Endodermal cell (in vitro differentiated cells): Measurements from ENCODE around the gene C1orf174. TPM values are rescaled to one million over a fixed set of nuclear protein-coding genes. Genes with fewer than 3 reads are reported as not detected.

ENCODE experiments used
- DNase-seq: peaks from one replicate; pipeline ENCODE4 v3.0.0-alpha.2; 2017
- H3K27ac ChIP-seq: 2 replicates; pipeline ENCODE4 v1.5.1; 2013; ENCODE audit warnings: mild to moderate bottlenecking, low read depth, low read length, moderate library complexity
- H3K27me3 ChIP-seq: 2 replicates; pipeline ENCODE4 v1.6.1; 2013; ENCODE audit warnings: mild to moderate bottlenecking, low read length, moderate library complexity; ENCODE audit not compliant: insufficient read depth, control insufficient read depth, poor library complexity, severe bottlenecking
- H3K36me3 ChIP-seq: 2 replicates; pipeline ENCODE4 v1.7.0; 2013; ENCODE audit warnings: mild to moderate bottlenecking, low read length, moderate library complexity; ENCODE audit not compliant: control insufficient read depth, insufficient read depth
- H3K4me1 ChIP-seq: one replicate; pipeline ENCODE4 v1.7.0; 2013; ENCODE audit warnings: low read length; ENCODE audit not compliant: control insufficient read depth, insufficient read depth
- H3K4me3 ChIP-seq: 2 replicates; pipeline ENCODE4 v1.5.1; 2013; ENCODE audit warnings: mild to moderate bottlenecking, low read length, moderate library complexity
- H3K9ac ChIP-seq: 2 replicates; pipeline ENCODE4 v1.6.1; 2013; ENCODE audit warnings: mild to moderate bottlenecking, low read length, moderate library complexity; ENCODE audit not compliant: poor library complexity, severe bottlenecking; ENCODE audit errors: extremely low read depth
- H3K9me3 ChIP-seq: 2 replicates; pipeline ENCODE4 v1.6.1; 2013; ENCODE audit warnings: mild to moderate bottlenecking, low read length, moderate library complexity; ENCODE audit not compliant: control insufficient read depth
- H3K27ac Mint-ChIP-seq: 2 replicates; pipeline ENCODE4 v1.8.0; 2020; ENCODE audit warnings: mixed read lengths
- H3K27me3 Mint-ChIP-seq: 2 replicates; pipeline ENCODE4 v1.8.0; 2021; ENCODE audit warnings: mild to moderate bottlenecking, mixed read lengths; ENCODE audit not compliant: insufficient read depth
- H3K36me3 Mint-ChIP-seq: 2 replicates; pipeline ENCODE4 v1.8.0; 2020; ENCODE audit warnings: low read depth, mixed read lengths
- H3K4me1 Mint-ChIP-seq: 2 replicates; pipeline ENCODE4 v1.8.0; 2020; ENCODE audit warnings: mixed read lengths
- H3K4me3 Mint-ChIP-seq: 2 replicates; pipeline ENCODE4 v1.8.0; 2020; ENCODE audit warnings: mild to moderate bottlenecking, moderate library complexity, mixed read lengths
- H3K9me3 Mint-ChIP-seq: 2 replicates; pipeline ENCODE4 v1.8.0; 2020; ENCODE audit warnings: mild to moderate bottlenecking, mixed read lengths
- CTCF ChIP-seq: fragments of 200-600 bp; sonication (generic); conservative IDR thresholded peaks from 2 replicates; pipeline ENCODE4 v1.5.0; 2021; ENCODE audit warnings: antibody characterized with exemption, mild to moderate bottlenecking
- WGBS, 2 experiments: methylation state at CpG; one replicate each; pipeline versions ENCODE4 v1.1.5 to v1.1.7; 2013; ENCODE audit warnings: missing lambda C conversion rate in 2 of 2, mixed read lengths in 1 of 2; ENCODE audit not compliant: insufficient coverage in 1 of 2, insufficient read length in 1 of 2; 5-methylcytosine and 5-hydroxymethylcytosine counted together
- total RNA-seq, 2 donors: library from RNA; stranded (reverse); fragmentation: NEBNext Ultra II Directional in 1 of 2; extraction: Animal tissue kit (Norgen Biotek cat#: 25700) in 1 of 2; gene quantifications; 2 replicates in 1 of 2; 3 replicates in 1 of 2; pipeline ENCODE4 v1.2.1, GENCODE V29; 2021

The C1orf174 gene
- total RNA-seq, 2 donors from 2014 or later: 28.4 to 38.4 TPM

- no peak for DNase-seq
- no peaks in the 10 kb centered on the region for H3K4me1 ChIP-seq
- no peak overlapping the region for H3K4me3 ChIP-seq
- peaks cover 19% of the 10 kb centered on the region for H3K36me3 ChIP-seq
- Mint-ChIP-seq H3K36me3 (peaks cover 19% of the 10 kb centered on the region), H3K27me3 (no peaks in the 10 kb centered on the region), H3K4me3 (no peak overlapping the region), H3K27ac (no peak overlapping the region), H3K9me3 (no peaks in the 10 kb centered on the region), H3K4me1 (no peaks in the 10 kb centered on the region)
- H3K9me3 ChIP-seq: no peaks in the 10 kb centered on the region
- H3K27me3 ChIP-seq: no peaks in the 10 kb centered on the region
- no peak overlapping the region for H3K9ac ChIP-seq
- 83 to 89% methylated on average over 9 to 15 of the region's 15 CpGs for WGBS, 2 experiments
- no peak for TF ChIP-seq CTCF
- no peak overlapping the region for H3K27ac ChIP-seq
Measured at GRCh38 chr1:3852711-3853485, 47.2 kb downstream of the C1orf174 start.

GRCh38 chr1:3852091-3852490 lies 48.0 kb downstream of the C1orf174 start:
- TF ChIP-seq CTCF: no peak
- Histone ChIP-seq H3K27me3 (no peaks in the 10 kb centered on the region), H3K27ac (no peak overlapping the region), H3K4me3 (no peak overlapping the region), H3K4me1 (no peaks in the 10 kb centered on the region), H3K36me3 (peaks cover 27% of the 10 kb centered on the region), H3K9me3 (no peaks in the 10 kb centered on the region), H3K9ac (no peak overlapping the region)
- Mint-ChIP-seq H3K27me3 (no peaks in the 10 kb centered on the region), H3K4me1 (no peaks in the 10 kb centered on the region), H3K36me3 (peaks cover 26% of the 10 kb centered on the region), H3K27ac (no peak overlapping the region), H3K9me3 (no peaks in the 10 kb centered on the region), H3K4me3 (no peak overlapping the region)
- 91 to 93% methylated on average over 11 to 12 of the region's 12 CpGs for WGBS, 2 experiments
- DNase-seq: no peak

- Mint-ChIP-seq H3K4me3 (no peak overlapping the region), H3K36me3 (peaks cover 30% of the 10 kb centered on the region), H3K27me3 (no peaks in the 10 kb centered on the region), H3K9me3 (no peaks in the 10 kb centered on the region), H3K4me1 (peaks cover 4% of the 10 kb centered on the region), H3K27ac (no peak overlapping the region)
- no peak overlapping the region for H3K27ac ChIP-seq
- no peaks in the 10 kb centered on the region for H3K4me1 ChIP-seq
- H3K4me3 ChIP-seq: no peak overlapping the region
- DNase-seq: no peak
- H3K9me3 ChIP-seq: no peaks in the 10 kb centered on the region
- peaks cover 33% of the 10 kb centered on the region for H3K36me3 ChIP-seq
- no peak for TF ChIP-seq CTCF
- WGBS, 2 experiments: 96 to 100% methylated on average over 1 to 6 of the region's 6 CpGs
- H3K9ac ChIP-seq: no peak overlapping the region
- H3K27me3 ChIP-seq: no peaks in the 10 kb centered on the region
Measured at GRCh38 chr1:3851292-3851691, 48.8 kb downstream of the C1orf174 start.
